Esophagus muscularis mucosa (tissue), 4 donors: ENCODE measurements around the gene MSANTD1. TPM values are rescaled to one million over a fixed set of nuclear protein-coding genes. Genes with fewer than 3 reads are reported as not detected.

Experiments
- DNase-seq: peaks from one replicate; pipeline ENCODE4 v3.0.0-alpha.2; 2017; ENCODE audit errors: extremely low spot score
- H3K27ac ChIP-seq, 4 donors: fragments of 200-600 bp; sonication (generic); replicated peaks in 1 of 4; 1 replicate in 3 of 4; 2 replicates in 1 of 4; pipeline ENCODE4 v1.5.1; 2016 to 2019; ENCODE audit warnings: mild to moderate bottlenecking in 1 of 4
- H3K27me3 ChIP-seq, 4 donors: fragments of 200-600 bp; sonication (generic); one replicate each; pipeline versions ENCODE4 v1.5.1 to v1.6.0; 2016 to 2019
- H3K36me3 ChIP-seq, 4 donors: fragments of 200-600 bp; sonication (generic); one replicate each; pipeline ENCODE4 v1.5.1; 2016 to 2019
- H3K4me1 ChIP-seq, 4 donors: fragments of 200-600 bp; sonication (generic); one replicate each; pipeline ENCODE4 v1.5.1; 2016 to 2019
- H3K4me3 ChIP-seq, 4 donors: fragments of 200-600 bp; sonication (generic); 1 replicate in 2 of 4; 2 replicates in 2 of 4; pipeline ENCODE4 v1.5.1; 2016 to 2019; ENCODE audit warnings: mild to moderate bottlenecking in 4 of 4, moderate library complexity in 1 of 4
- H3K9me3 ChIP-seq, 4 donors: fragments of 200-600 bp; sonication (generic); 1 replicate in 3 of 4; 2 replicates in 1 of 4; pipeline ENCODE4 v1.5.1; 2016 to 2019
- EP300 ChIP-seq: sonication (generic); formaldehyde crosslinking; IDR thresholded peaks from one replicate; pipeline ENCODE4 v1.6.1; 2017; ENCODE audit warnings: antibody characterized with exemption
- POLR2A ChIP-seq: fragments of 450-650 bp; IDR thresholded peaks from one replicate; pipeline ENCODE4 v1.6.1; 2017; ENCODE audit warnings: antibody characterized with exemption, moderate library complexity, mild to moderate bottlenecking, low read depth
- POLR2AphosphoS5 ChIP-seq, 2 donors: sonication (generic); formaldehyde crosslinking; IDR thresholded peaks; one replicate each; pipeline ENCODE4 v1.6.1; 2017; ENCODE audit warnings: antibody characterized with exemption in 2 of 2
- WGBS: methylation state at CpG from one replicate; pipeline ENCODE4 v1.1.5; 2018; 5-methylcytosine and 5-hydroxymethylcytosine counted together
- intact Hi-C: fragments of 100-400 bp; cut with DNase I; formaldehyde crosslinking; loops from one replicate; pipeline ENCODE4 v1.15.1; 2023
- total RNA-seq, 4 donors: library from RNA; depleted of rRNA; stranded (reverse); fragments of >200 nt; gene quantifications; one replicate each; pipeline versions ENCODE4 v1.1.0 to v1.2.1, GENCODE V29; 2016
- TF ChIP-seq, protein P1 (sequence below), 3 experiments: fragments of 200-600 bp in 2 of 3; fragments of 450-650 bp in 1 of 3; sonication (generic) in 2 of 3; IDR thresholded peaks; one replicate each; pipeline ENCODE4 v1.5.1; 2017 to 2019; ENCODE audit warnings: antibody characterized with exemption in 3 of 3, mild to moderate bottlenecking in 2 of 3, moderate library complexity in 1 of 3

The MSANTD1 gene
- total RNA-seq, 4 donors from 2014 or later, result 0.06 to 0.83 (median 0.40) TPM

DNA sequence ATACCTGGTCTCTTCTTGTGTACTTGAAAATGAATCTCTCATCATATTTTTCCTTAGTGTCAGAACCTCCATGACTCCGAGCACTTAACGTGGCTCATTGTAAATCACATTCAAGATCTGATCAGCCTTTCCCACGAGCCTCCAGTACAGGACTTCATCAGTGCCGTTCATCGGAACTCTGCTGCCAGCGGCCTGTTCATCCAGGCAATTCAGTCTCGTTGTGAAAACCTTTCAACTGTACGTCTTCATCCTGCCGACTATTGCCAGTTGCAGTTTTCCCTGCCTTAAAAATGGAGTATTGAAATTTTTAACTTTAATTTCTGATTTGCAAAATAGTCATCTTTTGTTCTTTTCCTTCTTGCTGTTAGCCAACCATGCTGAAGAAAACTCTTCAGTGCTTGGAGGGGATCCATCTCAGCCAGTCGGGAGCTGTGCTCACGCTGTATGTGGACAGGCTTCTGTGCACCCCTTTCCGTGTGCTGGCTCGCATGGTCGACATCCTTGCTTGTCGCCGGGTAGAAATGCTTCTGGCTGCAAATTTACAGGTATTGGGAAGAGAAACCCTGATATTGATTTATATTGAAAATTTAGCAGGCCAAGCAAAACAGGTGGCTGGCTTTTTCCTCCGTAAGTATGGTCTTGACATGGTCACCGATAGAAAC, 42.4 kb upstream of the MSANTD1 start:
- intact Hi-C loops, result loop anchor here (10.0 kb wide), 1 partner anchor 102 kb away; no protein-coding TSS in a partner anchor
- Histone ChIP-seq H3K27ac (peak overlapping the region in 1 of 4 donors; percentile 86), H3K4me3 (no peak overlapping the region), H3K27me3 (no peaks in the 10 kb centered on the region), H3K36me3 (peaks cover 7 to 68% (median 40%) of the 10 kb centered on the region in 4 donors), H3K9me3 (no peaks in the 10 kb centered on the region), H3K4me1 (peaks cover 14 to 55% (median 42%) of the 10 kb centered on the region in 4 donors)
- no peak for TF ChIP-seq EP300
- no peak for TF ChIP-seq POLR2A
- TF ChIP-seq POLR2AphosphoS5 (IDR thresholded peaks at IDR 0.05), result no peak
- TF ChIP-seq, protein P1, sequence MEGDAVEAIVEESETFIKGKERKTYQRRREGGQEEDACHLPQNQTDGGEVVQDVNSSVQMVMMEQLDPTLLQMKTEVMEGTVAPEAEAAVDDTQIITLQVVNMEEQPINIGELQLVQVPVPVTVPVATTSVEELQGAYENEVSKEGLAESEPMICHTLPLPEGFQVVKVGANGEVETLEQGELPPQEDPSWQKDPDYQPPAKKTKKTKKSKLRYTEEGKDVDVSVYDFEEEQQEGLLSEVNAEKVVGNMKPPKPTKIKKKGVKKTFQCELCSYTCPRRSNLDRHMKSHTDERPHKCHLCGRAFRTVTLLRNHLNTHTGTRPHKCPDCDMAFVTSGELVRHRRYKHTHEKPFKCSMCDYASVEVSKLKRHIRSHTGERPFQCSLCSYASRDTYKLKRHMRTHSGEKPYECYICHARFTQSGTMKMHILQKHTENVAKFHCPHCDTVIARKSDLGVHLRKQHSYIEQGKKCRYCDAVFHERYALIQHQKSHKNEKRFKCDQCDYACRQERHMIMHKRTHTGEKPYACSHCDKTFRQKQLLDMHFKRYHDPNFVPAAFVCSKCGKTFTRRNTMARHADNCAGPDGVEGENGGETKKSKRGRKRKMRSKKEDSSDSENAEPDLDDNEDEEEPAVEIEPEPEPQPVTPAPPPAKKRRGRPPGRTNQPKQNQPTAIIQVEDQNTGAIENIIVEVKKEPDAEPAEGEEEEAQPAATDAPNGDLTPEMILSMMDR (IDR thresholded peaks at IDR 0.05), result no peak
- no peak for DNase-seq
- WGBS, result 93% methylated on average over 18 of the region's 18 CpGs

DNA sequence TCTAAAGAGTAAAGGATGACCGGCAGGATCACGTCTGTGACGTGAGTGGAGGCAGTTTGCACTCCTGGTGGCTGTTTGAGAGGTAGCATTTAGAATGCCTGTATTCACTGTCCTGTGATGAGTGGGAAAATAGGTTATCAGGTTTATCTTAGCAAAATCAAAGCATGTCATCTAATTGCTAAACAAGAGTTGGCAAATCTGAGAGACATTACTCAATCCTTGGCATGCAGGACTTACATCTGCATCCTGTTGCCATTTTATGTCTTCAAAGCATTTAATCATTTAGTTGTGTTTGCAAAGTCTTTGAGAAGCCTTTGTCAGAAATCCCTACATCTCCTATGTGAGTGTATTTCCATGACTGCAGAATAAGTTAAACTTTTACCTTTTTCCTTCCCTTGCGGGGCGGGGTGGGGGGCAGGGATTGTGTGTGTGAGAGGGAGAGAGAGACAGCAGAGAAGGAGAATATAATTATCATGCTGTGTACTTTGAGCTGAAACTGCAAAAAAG, 41.4 kb upstream of the MSANTD1 start:
- Histone ChIP-seq H3K27me3 (no peaks in the 10 kb centered on the region), H3K27ac (no peak overlapping the region), H3K4me1 (peaks cover 13 to 45% (median 31%) of the 10 kb centered on the region in 4 donors), H3K9me3 (no peaks in the 10 kb centered on the region), H3K4me3 (no peak overlapping the region), H3K36me3 (peaks cover 16 to 72% (median 49%) of the 10 kb centered on the region in 4 donors)
- 70% methylated on average over 5 of the region's 5 CpGs for WGBS
- TF ChIP-seq POLR2AphosphoS5 (IDR thresholded peaks at IDR 0.05) (peak in 1 of 2 donors; percentile 52), EP300 (no peak)
- TF ChIP-seq, protein P1 (IDR thresholded peaks at IDR 0.05), result peak in 1 of 3 experiments; percentile 22
- intact Hi-C loops, result loop anchor here (10.0 kb wide), 1 partner anchor 103 kb away; no protein-coding TSS in a partner anchor
- no peak for DNase-seq

DNA sequence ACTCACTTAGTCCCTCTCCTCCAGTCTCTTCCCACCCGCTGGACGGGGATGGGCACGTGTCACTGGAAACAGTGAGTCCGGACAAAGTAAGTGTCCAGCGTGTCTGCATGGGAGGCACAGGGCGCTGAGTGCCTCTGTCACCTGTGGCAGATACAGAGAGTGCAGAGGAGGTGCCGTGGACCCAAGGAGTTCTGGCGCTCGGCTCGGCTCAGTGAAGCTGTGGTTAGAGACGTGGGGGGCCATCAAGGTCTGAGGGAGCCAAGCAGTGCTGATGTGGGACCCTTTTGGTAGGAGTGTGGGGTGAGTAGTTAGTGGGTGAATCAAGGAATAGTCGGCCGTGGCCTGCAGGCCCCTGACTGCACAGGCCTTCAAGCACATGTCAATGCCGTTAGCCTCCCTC, 40.1 kb upstream of the MSANTD1 start:
- TF ChIP-seq POLR2A (no peak), POLR2AphosphoS5 (IDR thresholded peaks at IDR 0.05) (no peak), EP300 (no peak)
- TF ChIP-seq, protein P1 (IDR thresholded peaks at IDR 0.05), result no peak
- no peaks in the 10 kb centered on the region for H3K27me3 ChIP-seq
- WGBS, result 92% methylated on average over 14 of the region's 14 CpGs
- no peaks in the 10 kb centered on the region for H3K9me3 ChIP-seq
- H3K27ac ChIP-seq, result no peak overlapping the region
- peaks cover 28 to 83% (median 61%) of the 10 kb centered on the region in 4 donors for H3K36me3 ChIP-seq
- intact Hi-C loops, result loop anchor here (10.0 kb wide), 1 partner anchor 104 kb away; no protein-coding TSS in a partner anchor
- H3K4me1 ChIP-seq, result peaks cover under 1 to 33% (median 19%) of the 10 kb centered on the region in 4 donors
- H3K4me3 ChIP-seq, result no peak overlapping the region
- DNase-seq, result no peak

DNA sequence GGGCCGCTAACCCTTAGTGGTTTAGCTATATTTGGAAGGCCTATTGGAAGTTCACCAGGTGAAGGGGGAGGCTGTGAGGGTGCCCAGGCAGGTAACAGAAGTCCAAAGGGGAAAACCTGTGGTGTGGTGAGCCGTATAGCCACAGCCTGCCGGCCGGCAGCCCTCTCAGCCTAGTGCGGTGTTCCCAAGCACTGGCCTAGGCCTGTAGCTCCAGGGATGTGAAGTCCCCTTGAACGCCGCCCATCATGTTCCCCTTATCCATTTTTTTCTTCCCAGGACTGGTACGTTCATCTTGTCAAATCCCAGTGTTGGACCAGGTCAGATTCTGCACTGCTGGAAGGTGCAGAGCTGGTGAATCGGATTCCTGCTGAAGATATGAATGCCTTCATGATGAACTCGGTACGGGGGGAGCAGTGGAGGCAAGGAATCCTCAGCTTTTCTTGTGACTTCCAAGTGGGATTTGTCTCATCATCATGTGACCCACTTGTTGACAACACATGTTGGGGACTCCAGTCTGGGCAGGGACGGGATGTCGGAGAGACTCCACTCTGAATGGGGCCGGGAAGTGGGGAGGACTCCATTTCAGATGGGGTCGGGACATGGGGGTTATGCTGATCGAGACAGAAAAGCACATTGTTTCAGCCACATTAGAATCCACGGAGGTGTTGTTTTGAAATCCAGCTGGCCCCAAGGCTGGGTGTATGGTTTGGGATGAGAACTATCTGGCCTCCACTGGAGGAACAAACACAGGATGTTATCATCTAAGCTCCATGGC, 39.2 kb upstream of the MSANTD1 start:
- TF ChIP-seq EP300 (no peak), POLR2AphosphoS5 (IDR thresholded peaks at IDR 0.05) (no peak), POLR2A (no peak)
- TF ChIP-seq, protein P1 (IDR thresholded peaks at IDR 0.05), result no peak
- 91% methylated on average over 17 of the region's 17 CpGs for WGBS
- DNase-seq, result no peak
- H3K27me3 ChIP-seq, result no peaks in the 10 kb centered on the region
- H3K4me3 ChIP-seq, result no peak overlapping the region
- intact Hi-C loops, result loop anchor here (10.0 kb wide), 1 partner anchor 105 kb away; no protein-coding TSS in a partner anchor
- no peak overlapping the region for H3K27ac ChIP-seq
- peaks cover 32 to 81% (median 69%) of the 10 kb centered on the region in 4 donors for H3K36me3 ChIP-seq
- H3K9me3 ChIP-seq, result no peaks in the 10 kb centered on the region
- H3K4me1 ChIP-seq, result peaks cover 0 to 24% (median 11%) of the 10 kb centered on the region in 4 donors
